ENCODE measurements around the gene NKX6-2.
"Not testable (repeated sequence)": the region's sequence is repeated elsewhere in the genome, so short reads cannot be mapped to it uniquely, and the experiment has no call there.

NKX6-2 gene

DNA sequence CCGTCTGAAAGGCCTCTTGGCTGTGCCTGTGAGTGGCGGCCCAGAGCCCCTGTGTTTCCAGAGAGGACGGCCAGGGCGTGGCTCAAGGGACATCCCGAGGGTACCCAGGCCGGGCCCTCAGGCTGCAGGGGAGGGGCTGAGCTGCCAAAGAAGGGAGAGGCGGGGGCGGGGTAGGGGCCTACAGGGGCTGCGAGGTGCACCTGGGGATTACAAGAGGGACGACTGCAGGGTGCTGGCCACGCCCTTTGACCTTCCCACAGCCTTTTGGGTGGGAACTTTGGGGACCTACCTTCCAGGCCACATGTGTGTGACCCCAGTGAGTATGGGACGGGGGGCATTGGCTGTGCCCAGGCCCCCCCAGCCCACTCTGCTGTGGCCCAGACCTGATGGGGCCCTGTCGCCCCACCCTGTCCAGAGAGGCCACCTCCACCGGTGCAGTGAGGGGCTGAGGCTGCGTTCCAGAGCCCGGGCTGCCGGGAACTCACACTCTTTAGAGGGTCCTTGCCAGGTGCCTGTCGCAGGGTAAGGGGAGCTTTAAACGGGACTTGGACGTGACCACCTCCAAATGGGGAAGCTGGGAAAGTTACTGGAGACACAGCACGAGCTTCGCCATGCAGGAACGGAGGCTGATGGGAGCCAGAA lies 19.0 kb upstream of the NKX6-2 start:
- Histone ChIP-seq H3K27me3 (ENCODE audit: control insufficient read depth, insufficient read depth, low read length) (no peaks in the 10 kb centered on the region), H3K4me1 (ENCODE audit: control insufficient read depth, insufficient read depth, low read length) (no peaks in the 10 kb centered on the region), H3K9me3 (ENCODE audit: control insufficient read depth, insufficient read depth, low read depth, low read length) (peaks cover 7% of the 10 kb centered on the region), H3K9ac (ENCODE audit: low read length) (no peak overlapping the region), H3K36me3 (ENCODE audit: control insufficient read depth, insufficient read depth, low read length) (no peaks in the 10 kb centered on the region), H3K4me3 (ENCODE audit: low read depth, low read length) (no peak overlapping the region), H3K27ac (ENCODE audit: low read depth, low read length) (no peak overlapping the region)

DNA sequence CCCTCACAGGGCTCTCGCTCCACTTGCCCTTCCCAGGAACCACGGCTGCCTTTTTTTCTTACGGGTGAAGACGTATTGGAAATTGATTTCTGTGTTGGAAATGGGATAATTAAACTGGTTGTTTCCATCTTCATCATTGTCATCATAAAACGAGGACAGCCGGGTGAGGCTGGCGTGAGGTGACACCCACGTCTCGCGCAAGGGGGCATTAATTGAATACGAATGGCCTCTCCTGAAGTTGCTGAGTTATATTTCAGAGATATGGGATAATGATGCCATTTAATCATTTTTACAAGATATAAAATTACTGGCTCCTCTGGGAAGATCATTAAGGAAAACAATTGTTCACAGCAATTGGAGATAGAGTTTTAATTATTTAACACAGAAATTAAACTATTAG lies 18.3 kb upstream of the NKX6-2 start:
- Histone ChIP-seq H3K9me3 (ENCODE audit: control insufficient read depth, insufficient read depth, low read depth, low read length) (peaks cover 7% of the 10 kb centered on the region), H3K27ac (ENCODE audit: low read depth, low read length) (no peak overlapping the region), H3K27me3 (ENCODE audit: control insufficient read depth, insufficient read depth, low read length) (no peaks in the 10 kb centered on the region), H3K4me3 (ENCODE audit: low read depth, low read length) (no peak overlapping the region), H3K4me1 (ENCODE audit: control insufficient read depth, insufficient read depth, low read length) (no peaks in the 10 kb centered on the region), H3K36me3 (ENCODE audit: control insufficient read depth, insufficient read depth, low read length) (no peaks in the 10 kb centered on the region), H3K9ac (ENCODE audit: low read length) (no peak overlapping the region)

DNA sequence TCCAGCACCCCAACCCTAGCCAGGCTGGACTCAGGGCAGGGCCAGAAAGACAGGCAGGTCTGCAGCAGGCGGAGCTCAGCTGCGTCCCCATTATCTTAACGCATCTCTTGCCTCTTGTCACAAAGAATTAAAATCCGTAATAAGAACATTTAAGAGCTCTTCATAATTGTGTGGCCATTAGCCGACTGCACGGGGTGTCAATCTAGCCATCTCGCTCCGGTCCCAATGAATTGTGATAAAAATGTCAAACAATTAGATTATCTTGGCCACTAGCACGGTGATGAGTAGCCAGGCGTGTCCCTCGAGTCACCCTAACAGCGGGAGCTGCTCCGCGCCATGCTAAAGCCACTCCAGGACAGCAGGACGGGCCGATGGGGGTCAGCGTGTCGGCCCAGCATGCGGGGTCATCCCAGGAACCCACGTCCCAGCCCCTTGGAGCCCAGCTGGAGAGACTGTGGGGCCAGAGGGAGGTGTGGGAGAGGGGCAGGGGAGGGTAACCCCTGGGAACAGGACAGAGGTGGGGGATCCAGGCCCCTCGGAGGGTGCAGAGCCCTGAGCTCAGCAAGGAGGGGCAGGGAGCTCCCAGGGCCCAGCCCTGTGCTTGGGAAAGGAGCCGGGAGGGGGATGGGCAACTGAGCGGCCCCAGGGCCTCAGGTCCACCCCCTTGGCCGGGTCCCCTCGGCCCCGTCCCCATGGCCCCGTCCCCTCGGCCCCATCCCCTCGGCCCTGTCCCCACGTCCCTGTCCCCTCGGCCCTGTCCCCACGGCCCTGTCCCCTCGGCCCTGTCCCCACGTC lies 17.7 kb upstream of the NKX6-2 start:
- Histone ChIP-seq H3K9me3 (ENCODE audit: control insufficient read depth, insufficient read depth, low read depth, low read length) (peaks cover 7% of the 10 kb centered on the region), H3K9ac (ENCODE audit: low read length) (no peak overlapping the region), H3K4me3 (ENCODE audit: low read depth, low read length) (no peak overlapping the region), H3K4me1 (ENCODE audit: control insufficient read depth, insufficient read depth, low read length) (no peaks in the 10 kb centered on the region), H3K36me3 (ENCODE audit: control insufficient read depth, insufficient read depth, low read length) (no peaks in the 10 kb centered on the region), H3K27ac (ENCODE audit: low read depth, low read length) (no peak overlapping the region), H3K27me3 (ENCODE audit: control insufficient read depth, insufficient read depth, low read length) (no peaks in the 10 kb centered on the region)

DNA sequence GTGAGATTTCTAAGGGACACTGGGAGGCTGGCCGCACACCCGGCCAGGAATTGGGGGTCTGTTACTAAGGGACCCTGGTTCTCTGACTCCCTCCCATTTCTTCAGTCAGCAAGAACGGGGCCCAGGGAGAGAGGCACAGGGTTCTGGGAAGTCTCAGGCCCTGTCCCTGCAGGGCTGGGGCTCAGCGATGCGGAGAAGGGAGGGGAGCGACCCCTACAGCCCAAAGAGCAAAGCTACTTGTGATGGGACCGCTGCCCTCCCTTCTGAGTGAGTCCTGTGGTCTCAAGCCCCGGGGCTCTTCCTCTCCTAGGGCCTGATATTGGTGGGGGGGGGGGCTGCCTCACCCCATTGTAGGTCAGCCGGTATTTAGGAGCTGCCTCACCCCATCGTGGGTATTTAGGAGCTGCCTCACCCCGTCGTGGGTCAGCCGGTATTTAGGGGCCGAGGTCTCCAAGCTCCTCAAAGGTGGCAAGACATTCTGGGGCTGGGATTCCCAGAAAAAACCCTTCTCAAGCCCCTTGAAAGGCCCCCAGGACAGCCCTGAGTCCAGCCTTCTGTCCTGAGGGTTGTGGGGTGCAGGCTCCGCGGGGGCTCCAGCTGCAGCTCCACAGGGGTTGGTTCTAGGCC lies 16.9 kb upstream of the NKX6-2 start:
- H3K27me3 ChIP-seq (ENCODE audit: control insufficient read depth, insufficient read depth, low read length): no peaks in the 10 kb centered on the region
- no peak overlapping the region for H3K9ac ChIP-seq (ENCODE audit: low read length)
- H3K4me1 ChIP-seq (ENCODE audit: control insufficient read depth, insufficient read depth, low read length): no peaks in the 10 kb centered on the region
- H3K9me3 ChIP-seq (ENCODE audit: control insufficient read depth, insufficient read depth, low read depth, low read length): peaks cover 7% of the 10 kb centered on the region
- H3K4me3 ChIP-seq (ENCODE audit: low read depth, low read length): no peak overlapping the region
- H3K27ac ChIP-seq (ENCODE audit: low read depth, low read length): no peak overlapping the region
- no peaks in the 10 kb centered on the region for H3K36me3 ChIP-seq (ENCODE audit: control insufficient read depth, insufficient read depth, low read length)

DNA sequence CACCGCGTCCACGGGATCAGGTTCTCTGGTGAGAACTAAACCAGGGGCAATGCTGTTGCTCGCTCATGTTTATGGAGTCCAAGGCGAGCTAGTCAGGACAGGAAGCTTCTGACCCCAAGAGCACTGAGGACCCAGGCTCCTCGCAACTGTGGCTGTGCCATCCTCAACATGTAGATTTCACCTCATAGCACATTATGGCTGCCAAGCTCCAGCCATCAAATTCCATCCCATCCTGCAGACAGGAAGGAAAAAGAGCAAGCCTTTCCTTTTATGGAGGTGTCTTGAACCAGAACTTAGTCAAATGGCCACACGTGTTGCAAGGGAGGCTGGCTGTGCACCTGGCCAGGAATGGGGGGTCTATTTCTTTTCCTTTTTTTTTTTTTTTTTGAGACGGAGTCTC lies 16.1 kb upstream of the NKX6-2 start:
- Histone ChIP-seq H3K4me1 (ENCODE audit: control insufficient read depth, insufficient read depth, low read length) (no peaks in the 10 kb centered on the region), H3K36me3 (ENCODE audit: control insufficient read depth, insufficient read depth, low read length) (no peaks in the 10 kb centered on the region), H3K27ac (ENCODE audit: low read depth, low read length) (no peak overlapping the region), H3K9ac (ENCODE audit: low read length) (no peak overlapping the region), H3K4me3 (ENCODE audit: low read depth, low read length) (no peak overlapping the region), H3K9me3 (ENCODE audit: control insufficient read depth, insufficient read depth, low read depth, low read length) (peaks cover 7% of the 10 kb centered on the region), H3K27me3 (ENCODE audit: control insufficient read depth, insufficient read depth, low read length) (peaks cover 1% of the 10 kb centered on the region; the same call in 1 of the 2 replicates)

DNA sequence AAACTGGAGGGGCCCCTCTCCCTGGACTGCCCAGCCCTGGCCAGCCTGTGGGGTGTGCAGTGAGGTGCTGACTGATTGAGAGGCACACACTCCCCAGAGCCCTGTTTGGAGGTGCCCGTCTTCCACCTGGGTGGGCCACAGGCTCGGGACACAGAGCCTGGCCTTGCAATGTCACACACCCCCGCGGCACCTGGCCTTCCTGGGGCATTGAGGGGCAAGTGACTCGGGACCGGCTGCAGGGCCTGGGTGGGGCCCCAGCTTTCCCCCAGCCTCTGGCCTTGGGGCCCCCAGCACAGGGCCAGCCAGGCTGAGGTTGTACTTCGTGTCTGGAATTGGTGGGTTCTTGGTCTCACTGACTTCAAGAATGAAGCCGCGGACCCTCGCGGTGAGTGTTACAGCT lies 13.9 kb upstream of the NKX6-2 start:
- Histone ChIP-seq H3K4me1 (ENCODE audit: control insufficient read depth, insufficient read depth, low read length) (no peaks in the 10 kb centered on the region), H3K9ac (ENCODE audit: low read length) (no peak overlapping the region), H3K9me3 (ENCODE audit: control insufficient read depth, insufficient read depth, low read depth, low read length) (peaks cover 7% of the 10 kb centered on the region), H3K4me3 (ENCODE audit: low read depth, low read length) (no peak overlapping the region), H3K27me3 (ENCODE audit: control insufficient read depth, insufficient read depth, low read length) (peaks cover 7% of the 10 kb centered on the region; the same call in 1 of the 2 replicates), H3K36me3 (ENCODE audit: control insufficient read depth, insufficient read depth, low read length) (no peaks in the 10 kb centered on the region), H3K27ac (ENCODE audit: low read depth, low read length) (no peak overlapping the region)

DNA sequence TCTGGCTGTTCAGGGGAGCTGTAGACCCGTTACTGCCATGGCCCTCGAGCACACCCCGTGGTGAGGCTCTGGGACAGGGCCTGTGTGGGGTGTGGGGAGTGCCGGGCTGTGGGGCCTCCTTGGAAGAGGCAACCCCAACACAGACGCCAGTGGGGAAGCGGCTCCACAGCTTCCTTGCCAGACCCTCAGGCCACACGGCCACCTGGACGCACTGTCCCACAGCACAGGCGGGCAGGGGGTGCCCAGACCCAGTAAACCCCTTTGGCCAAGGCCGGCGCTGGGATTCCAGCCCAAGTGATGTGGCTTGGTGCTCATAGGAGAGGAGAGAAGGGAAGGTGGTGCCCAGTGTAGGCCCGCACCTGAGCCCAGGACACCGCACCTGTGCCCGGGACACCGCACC lies 12.9 kb upstream of the NKX6-2 start:
- Histone ChIP-seq H3K9me3 (ENCODE audit: control insufficient read depth, insufficient read depth, low read depth, low read length) (peaks cover 7% of the 10 kb centered on the region), H3K4me1 (ENCODE audit: control insufficient read depth, insufficient read depth, low read length) (no peaks in the 10 kb centered on the region), H3K4me3 (ENCODE audit: low read depth, low read length) (no peak overlapping the region), H3K27ac (ENCODE audit: low read depth, low read length) (no peak overlapping the region), H3K27me3 (ENCODE audit: control insufficient read depth, insufficient read depth, low read length) (peaks cover 7% of the 10 kb centered on the region; the same call in 1 of the 2 replicates), H3K36me3 (ENCODE audit: control insufficient read depth, insufficient read depth, low read length) (no peaks in the 10 kb centered on the region), H3K9ac (ENCODE audit: low read length) (no peak overlapping the region)

DNA sequence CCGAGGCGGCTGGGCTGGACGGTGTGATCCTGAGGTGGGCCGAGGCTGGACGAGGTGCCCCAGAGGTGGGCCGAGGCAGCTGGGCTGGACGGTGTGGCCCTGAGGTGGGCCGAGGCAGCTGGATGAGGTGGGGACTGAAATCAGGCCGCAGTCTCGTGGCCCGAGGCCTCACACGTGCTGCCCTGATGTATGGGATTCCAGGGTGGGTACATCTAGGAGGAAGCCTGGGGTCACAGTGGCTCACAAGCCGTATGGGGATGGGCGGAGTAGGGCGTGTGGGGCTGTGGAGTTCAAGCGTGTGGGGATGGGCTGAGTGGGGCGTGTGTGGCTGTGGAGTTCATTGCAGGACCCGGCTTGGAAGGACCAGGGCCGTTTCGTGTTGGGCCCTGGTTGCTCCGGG lies 12.5 kb upstream of the NKX6-2 start:
- H3K4me3 ChIP-seq (ENCODE audit: low read depth, low read length): no peak overlapping the region
- no peak overlapping the region for H3K9ac ChIP-seq (ENCODE audit: low read length)

DNA sequence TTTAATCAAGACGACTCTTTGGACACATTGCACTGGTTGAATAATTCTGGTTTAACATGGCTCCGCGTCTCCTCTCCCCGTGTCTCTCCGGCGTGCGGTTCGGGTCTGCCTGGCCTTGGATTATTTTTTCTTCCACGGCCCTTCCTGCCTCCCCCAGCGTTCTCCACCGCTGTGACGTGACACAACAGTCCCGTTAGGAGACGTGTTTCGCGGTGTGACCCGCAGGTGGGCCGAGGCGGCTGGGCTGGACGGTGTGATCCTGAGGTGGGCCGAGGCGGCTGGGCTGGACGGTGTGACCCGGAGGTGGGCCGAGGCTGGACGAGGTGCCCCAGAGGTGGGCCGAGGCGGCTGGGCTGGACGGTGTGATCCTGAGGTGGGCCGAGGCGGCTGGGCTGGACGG lies 12.0 kb upstream of the NKX6-2 start:
- not testable (repeated sequence) for H3K27ac ChIP-seq (ENCODE audit: low read depth, low read length); H3K9me3 ChIP-seq (ENCODE audit: control insufficient read depth, insufficient read depth, low read depth, low read length); H3K4me3 ChIP-seq (ENCODE audit: low read depth, low read length); H3K9ac ChIP-seq (ENCODE audit: low read length); H3K36me3 ChIP-seq (ENCODE audit: control insufficient read depth, insufficient read depth, low read length); H3K4me1 ChIP-seq (ENCODE audit: control insufficient read depth, insufficient read depth, low read length)
- peaks cover 14% of the 10 kb centered on the region; the same call in 1 of the 2 replicates for H3K27me3 ChIP-seq (ENCODE audit: control insufficient read depth, insufficient read depth, low read length)

More for the DNA sequence above, 12.5 kb upstream of the NKX6-2 start:
- Histone ChIP-seq H3K4me1 (ENCODE audit: control insufficient read depth, insufficient read depth, low read length) (no peaks in the 10 kb centered on the region), H3K9me3 (ENCODE audit: control insufficient read depth, insufficient read depth, low read depth, low read length) (peaks cover 7% of the 10 kb centered on the region), H3K27ac (ENCODE audit: low read depth, low read length) (no peak overlapping the region), H3K36me3 (ENCODE audit: control insufficient read depth, insufficient read depth, low read length) (no peaks in the 10 kb centered on the region), H3K27me3 (ENCODE audit: control insufficient read depth, insufficient read depth, low read length) (peaks cover 10% of the 10 kb centered on the region; the same call in 1 of the 2 replicates)

DNA sequence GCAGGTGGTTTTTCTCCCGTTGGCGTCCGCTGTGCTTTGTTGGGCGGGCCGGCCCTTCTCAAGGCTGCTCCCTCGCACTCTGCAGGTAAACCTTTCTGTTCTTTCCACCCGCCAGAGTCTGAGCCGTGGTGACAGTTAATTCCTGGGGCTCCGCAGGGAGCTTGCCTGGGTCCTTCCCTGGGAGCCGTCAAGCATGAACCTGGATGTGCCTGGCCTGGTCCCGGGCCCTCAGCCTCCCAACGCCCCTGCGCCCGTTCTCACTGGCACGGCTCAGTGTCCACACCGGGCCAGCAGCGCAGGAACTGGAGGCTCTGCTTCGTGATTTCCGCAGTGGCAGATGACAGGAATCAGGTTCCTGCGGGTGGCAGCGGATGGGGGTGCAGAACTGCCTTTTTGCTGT lies 10.9 kb upstream of the NKX6-2 start:
- Histone ChIP-seq H3K4me1 (ENCODE audit: control insufficient read depth, insufficient read depth, low read length) (no peaks in the 10 kb centered on the region), H3K36me3 (ENCODE audit: control insufficient read depth, insufficient read depth, low read length) (no peaks in the 10 kb centered on the region), H3K27me3 (ENCODE audit: control insufficient read depth, insufficient read depth, low read length) (peaks cover 19% of the 10 kb centered on the region)

More for the DNA sequence above, 10.9 kb upstream of the NKX6-2 start:
- H3K4me3 ChIP-seq (ENCODE audit: low read depth, low read length): no peak overlapping the region
- peaks cover 3% of the 10 kb centered on the region; the same call in 1 of the 2 replicates for H3K9me3 ChIP-seq (ENCODE audit: control insufficient read depth, insufficient read depth, low read depth, low read length)
- no peak overlapping the region for H3K9ac ChIP-seq (ENCODE audit: low read length)
- H3K27ac ChIP-seq (ENCODE audit: low read depth, low read length): no peak overlapping the region
